ENCODE data around the gene ISYNA1.

The ISYNA1 gene

GRCh38 chr19:18389726-18390064 lies 48.2 kb downstream of the ISYNA1 start:
- DNase-seq = no peak
- H3K27me3 Mint-ChIP-seq = peaks cover 82% of the 10 kb centered on the region
- no peak for ATAC-seq
- no peaks in the 10 kb centered on the region for H3K9me3 Mint-ChIP-seq
- peaks cover 32% of the 10 kb centered on the region for H3K4me1 Mint-ChIP-seq
- no peak overlapping the region for H3K27ac Mint-ChIP-seq
- H3K4me3 Mint-ChIP-seq = no peak overlapping the region

GRCh38 chr19:18388960-18389725 lies 48.8 kb downstream of the ISYNA1 start:
- peaks cover 88% of the 10 kb centered on the region for H3K27me3 Mint-ChIP-seq
- no peak overlapping the region for H3K27ac Mint-ChIP-seq
- DNase-seq (no peak), ATAC-seq (no peak)
- H3K4me3 Mint-ChIP-seq = peak overlapping the region; percentile 21 to 30
- peaks cover 32% of the 10 kb centered on the region for H3K4me1 Mint-ChIP-seq
- H3K9me3 Mint-ChIP-seq = no peaks in the 10 kb centered on the region

- H3K27ac Mint-ChIP-seq = no peak overlapping the region
- H3K4me1 Mint-ChIP-seq = peaks cover 32% of the 10 kb centered on the region
Measured at GRCh38 chr19:18388100-18388959, 49.6 kb downstream of the ISYNA1 start.

GRCh38 chr19:18386543-18387271 lies 51.2 kb downstream of the ISYNA1 start:
- H3K27me3 Mint-ChIP-seq = peaks cover 91% of the 10 kb centered on the region
- H3K4me1 Mint-ChIP-seq = peaks cover 23% of the 10 kb centered on the region
- no peak overlapping the region for H3K27ac Mint-ChIP-seq
- ATAC-seq (no peak), DNase-seq (no peak)
- H3K4me3 Mint-ChIP-seq = no peak overlapping the region
- no peaks in the 10 kb centered on the region for H3K9me3 Mint-ChIP-seq

More at GRCh38 chr19:18388100-18388959, 49.6 kb downstream of the ISYNA1 start:
- DNase-seq = peak; percentile 76 to 84
- peak; percentile 91 for ATAC-seq
- H3K9me3 Mint-ChIP-seq = no peaks in the 10 kb centered on the region
- H3K27me3 Mint-ChIP-seq = peaks cover 92% of the 10 kb centered on the region
- peak overlapping the region; percentile 76 to 88 for H3K4me3 Mint-ChIP-seq

- H3K4me1 Mint-ChIP-seq = peaks cover 23% of the 10 kb centered on the region
- no peak within 1 kb of the TSS for H3K4me3 Mint-ChIP-seq
- peaks cover 87% of the 10 kb centered on the region for H3K27me3 Mint-ChIP-seq
- ATAC-seq (peak; percentile 41), DNase-seq (peak; percentile 42 to 48)
- H3K27ac Mint-ChIP-seq = no peak within 1 kb of the TSS
- no peaks in the 10 kb centered on the region for H3K9me3 Mint-ChIP-seq
Measured at GRCh38 chr19:18385675-18386542, 52.0 kb downstream of the ISYNA1 start, which contains the start of gene GDF15. TSS of gene GDF15 (plus strand) at chr19:18386158. CDS start at chr19:18386190, 32 bp downstream.

GRCh38 chr19:18385359-18385674 lies 52.6 kb downstream of the ISYNA1 start:
- ATAC-seq = no peak
- no peak for DNase-seq
- Mint-ChIP-seq H3K4me1 (peaks cover 23% of the 10 kb centered on the region), H3K9me3 (no peaks in the 10 kb centered on the region), H3K4me3 (no peak overlapping the region), H3K27me3 (peaks cover 81% of the 10 kb centered on the region), H3K27ac (no peak overlapping the region)

GRCh38 chr19:18384775-18385174 lies 53.2 kb downstream of the ISYNA1 start:
- Mint-ChIP-seq H3K27me3 (peaks cover 76% of the 10 kb centered on the region), H3K4me3 (no peak overlapping the region)

More at GRCh38 chr19:18384775-18385174, 53.2 kb downstream of the ISYNA1 start:
- peaks cover 23% of the 10 kb centered on the region for H3K4me1 Mint-ChIP-seq
- DNase-seq (no peak), ATAC-seq (no peak)
- H3K27ac Mint-ChIP-seq = no peak overlapping the region
- H3K9me3 Mint-ChIP-seq = no peaks in the 10 kb centered on the region
